ENCODE results near the gene LINS1.

DNA sequence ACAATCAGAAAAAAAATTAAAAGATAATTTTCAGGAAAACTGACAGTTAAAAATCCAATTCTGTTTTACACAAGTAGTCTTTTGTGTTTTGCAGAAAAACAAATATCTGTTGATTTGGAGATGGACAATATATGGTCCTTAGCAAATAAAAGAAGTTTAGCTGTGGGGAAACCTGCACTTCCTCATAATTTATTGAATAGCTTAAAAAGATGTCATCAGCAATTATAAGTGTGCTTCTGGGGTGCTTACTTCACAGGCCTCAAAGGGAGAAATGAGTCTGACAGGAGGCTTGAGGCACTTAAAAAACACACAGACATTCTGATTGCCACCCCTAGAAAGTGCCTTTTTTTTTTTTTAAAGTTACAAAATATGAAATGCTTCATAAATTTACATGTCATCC is 41.7 kb downstream of the LINS1 start:
- TF ChIP-seq, protein P1, sequence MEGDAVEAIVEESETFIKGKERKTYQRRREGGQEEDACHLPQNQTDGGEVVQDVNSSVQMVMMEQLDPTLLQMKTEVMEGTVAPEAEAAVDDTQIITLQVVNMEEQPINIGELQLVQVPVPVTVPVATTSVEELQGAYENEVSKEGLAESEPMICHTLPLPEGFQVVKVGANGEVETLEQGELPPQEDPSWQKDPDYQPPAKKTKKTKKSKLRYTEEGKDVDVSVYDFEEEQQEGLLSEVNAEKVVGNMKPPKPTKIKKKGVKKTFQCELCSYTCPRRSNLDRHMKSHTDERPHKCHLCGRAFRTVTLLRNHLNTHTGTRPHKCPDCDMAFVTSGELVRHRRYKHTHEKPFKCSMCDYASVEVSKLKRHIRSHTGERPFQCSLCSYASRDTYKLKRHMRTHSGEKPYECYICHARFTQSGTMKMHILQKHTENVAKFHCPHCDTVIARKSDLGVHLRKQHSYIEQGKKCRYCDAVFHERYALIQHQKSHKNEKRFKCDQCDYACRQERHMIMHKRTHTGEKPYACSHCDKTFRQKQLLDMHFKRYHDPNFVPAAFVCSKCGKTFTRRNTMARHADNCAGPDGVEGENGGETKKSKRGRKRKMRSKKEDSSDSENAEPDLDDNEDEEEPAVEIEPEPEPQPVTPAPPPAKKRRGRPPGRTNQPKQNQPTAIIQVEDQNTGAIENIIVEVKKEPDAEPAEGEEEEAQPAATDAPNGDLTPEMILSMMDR (conservative IDR thresholded peaks at IDR 0.05; ENCODE audit: low read depth, low read length) = no peak
- TF ChIP-seq EZH2 (IDR thresholded peaks at IDR 0.05; ENCODE audit: borderline replicate concordance, low read depth, low read length, poor library complexity, severe bottlenecking) = no peak
